OCI-LY3 (cell line): ENCODE data around the gene KAT8.

ENCODE experiments used
- H2AFZ ChIP-seq: fragments of 200-600, 300-600 bp; shearing (Covaris generic); 2 replicates; pipeline ENCODE4 v1.6.0; 2014; ENCODE audit warnings: antibody characterized with exemption, low read depth, low read length
- H3K27ac ChIP-seq: fragments of 200-600, 300-600 bp; sonication (generic); 2 replicates; pipeline ENCODE4 v1.5.1; 2014; ENCODE audit warnings: mild to moderate bottlenecking, low read length, moderate library complexity, mixed read lengths
- H3K27me3 ChIP-seq: fragments of 200-600, 300-600 bp; sonication (generic); 2 replicates; pipeline ENCODE4 v1.6.1; 2014; ENCODE audit warnings: low read depth, low read length, mixed read lengths
- H3K36me3 ChIP-seq: fragments of 200-600, 300-600 bp; sonication (generic); replicated peaks from 2 replicates; pipeline ENCODE3; 2014; ENCODE audit warnings: low read depth, low read length, mixed read lengths
- H3K4me1 ChIP-seq: fragments of 300-600, 200-600 bp; sonication (generic); 2 replicates; pipeline ENCODE4 v1.6.1; 2014; ENCODE audit warnings: low read length, mixed read lengths
- H3K4me2 ChIP-seq: fragments of 200-600, 300-600 bp; sonication (generic); 2 replicates; pipeline ENCODE4 v1.6.1; 2014; ENCODE audit warnings: low read length, mixed read lengths
- H3K4me3 ChIP-seq: fragments of 300-600, 200-600 bp; sonication (generic); 2 replicates; pipeline ENCODE4 v1.5.1; 2014; ENCODE audit warnings: antibody characterized with exemption, mild to moderate bottlenecking, low read length, moderate library complexity
- H3K79me2 ChIP-seq: fragments of 300-600, 200-600 bp; shearing (Covaris generic); 2 replicates; pipeline ENCODE4 v1.6.1; 2014; ENCODE audit warnings: mild to moderate bottlenecking, low read length, mixed read lengths
- H3K9ac ChIP-seq: fragments of 300-600, 200-600 bp; shearing (Covaris generic); 2 replicates; pipeline ENCODE4 v1.6.0; 2014; ENCODE audit warnings: mild to moderate bottlenecking, low read length, moderate library complexity
- H3K9me3 ChIP-seq: fragments of 200-600, 300-600 bp; shearing (Covaris generic); 2 replicates; pipeline ENCODE4 v1.6.1; 2014; ENCODE audit warnings: low read length, mixed read lengths; ENCODE audit not compliant: insufficient read depth
- H4K20me1 ChIP-seq: fragments of 200-600, 300-600 bp; sonication (generic); 2 replicates; pipeline ENCODE4 v1.6.1; 2016; ENCODE audit warnings: low read length, mixed read lengths; ENCODE audit not compliant: insufficient read depth
- EZH2phosphoT487 ChIP-seq: fragments of 200-600 bp; shearing (Covaris generic); IDR thresholded peaks from 2 replicates; pipeline ENCODE4 v1.6.1; 2018; ENCODE audit warnings: antibody characterized with exemption, mixed run types, low read depth
- TF ChIP-seq, protein P1 (sequence below): fragments of 200-600, 300-600 bp; sonication (generic); IDR thresholded peaks from 2 replicates; pipeline ENCODE4 v1.5.1; 2014; ENCODE audit warnings: antibody characterized with exemption, low read length, low read depth

The KAT8 gene

DNA sequence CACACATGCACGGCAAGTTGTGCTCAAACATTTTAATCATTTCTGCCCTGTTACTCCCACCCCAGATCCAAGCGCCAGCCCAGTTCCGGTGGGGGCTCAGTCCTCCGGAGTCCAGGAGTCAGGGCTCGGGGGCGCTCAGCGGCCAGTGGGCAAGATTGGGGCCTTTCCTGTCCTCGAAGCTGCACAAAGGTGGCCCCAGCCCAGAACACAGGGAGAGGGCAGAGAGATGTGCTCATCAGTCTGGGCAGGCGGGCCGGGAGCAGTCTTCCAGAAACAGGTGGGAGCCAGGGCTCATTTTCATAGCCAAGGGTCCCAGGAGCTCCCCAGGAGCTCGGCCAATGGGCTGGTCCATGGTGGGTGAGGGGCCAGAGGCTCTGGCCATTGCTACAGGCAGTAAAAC, 14.0 kb downstream of the KAT8 start:
- no peaks in the 10 kb centered on the region for H3K27me3 ChIP-seq
- no peak for TF ChIP-seq EZH2phosphoT487
- TF ChIP-seq, protein P1, sequence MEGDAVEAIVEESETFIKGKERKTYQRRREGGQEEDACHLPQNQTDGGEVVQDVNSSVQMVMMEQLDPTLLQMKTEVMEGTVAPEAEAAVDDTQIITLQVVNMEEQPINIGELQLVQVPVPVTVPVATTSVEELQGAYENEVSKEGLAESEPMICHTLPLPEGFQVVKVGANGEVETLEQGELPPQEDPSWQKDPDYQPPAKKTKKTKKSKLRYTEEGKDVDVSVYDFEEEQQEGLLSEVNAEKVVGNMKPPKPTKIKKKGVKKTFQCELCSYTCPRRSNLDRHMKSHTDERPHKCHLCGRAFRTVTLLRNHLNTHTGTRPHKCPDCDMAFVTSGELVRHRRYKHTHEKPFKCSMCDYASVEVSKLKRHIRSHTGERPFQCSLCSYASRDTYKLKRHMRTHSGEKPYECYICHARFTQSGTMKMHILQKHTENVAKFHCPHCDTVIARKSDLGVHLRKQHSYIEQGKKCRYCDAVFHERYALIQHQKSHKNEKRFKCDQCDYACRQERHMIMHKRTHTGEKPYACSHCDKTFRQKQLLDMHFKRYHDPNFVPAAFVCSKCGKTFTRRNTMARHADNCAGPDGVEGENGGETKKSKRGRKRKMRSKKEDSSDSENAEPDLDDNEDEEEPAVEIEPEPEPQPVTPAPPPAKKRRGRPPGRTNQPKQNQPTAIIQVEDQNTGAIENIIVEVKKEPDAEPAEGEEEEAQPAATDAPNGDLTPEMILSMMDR = no peak

DNA sequence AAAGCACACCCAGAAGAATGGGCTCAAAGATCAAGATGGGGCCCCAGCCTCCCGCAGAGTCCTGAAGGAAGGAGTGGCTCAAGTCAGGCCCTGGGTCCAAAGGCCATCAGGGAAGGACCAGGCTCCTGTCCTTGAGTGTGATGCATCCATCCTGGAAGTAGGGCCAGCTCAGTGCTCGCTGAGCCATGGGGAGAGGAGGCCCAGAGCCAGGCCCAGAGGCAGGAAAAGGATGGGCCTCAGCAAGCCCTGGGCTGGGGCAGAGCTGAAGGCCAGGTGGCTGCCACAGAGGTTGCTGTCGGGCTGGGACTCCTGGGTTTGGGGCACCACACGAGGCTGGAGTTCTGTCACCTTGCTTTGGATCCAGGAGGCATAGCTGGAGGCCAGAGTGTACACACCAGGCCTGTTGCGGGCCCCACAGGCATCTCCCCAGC, 14.4 kb downstream of the KAT8 start:
- no peaks in the 10 kb centered on the region for H3K79me2 ChIP-seq
- no peaks in the 10 kb centered on the region for H3K36me3 ChIP-seq
- no peaks in the 10 kb centered on the region for H3K4me1 ChIP-seq
- H2AFZ ChIP-seq = no peak overlapping the region
- no peaks in the 10 kb centered on the region for H3K9me3 ChIP-seq
- no peak overlapping the region for H3K4me2 ChIP-seq
- H3K9ac ChIP-seq = no peak overlapping the region
- no peak overlapping the region for H3K27ac ChIP-seq
- no peaks in the 10 kb centered on the region for H3K27me3 ChIP-seq
- TF ChIP-seq, protein P1 = no peak
- no peak for TF ChIP-seq EZH2phosphoT487
- H3K4me3 ChIP-seq = no peak overlapping the region
- H4K20me1 ChIP-seq = no peaks in the 10 kb centered on the region

More for the DNA sequence above, 14.0 kb downstream of the KAT8 start:
- no peak overlapping the region for H3K4me2 ChIP-seq
- no peaks in the 10 kb centered on the region for H3K79me2 ChIP-seq
- no peaks in the 10 kb centered on the region for H3K9me3 ChIP-seq
- H3K4me1 ChIP-seq = no peaks in the 10 kb centered on the region
- no peak overlapping the region for H3K27ac ChIP-seq
- no peak overlapping the region for H2AFZ ChIP-seq
- no peaks in the 10 kb centered on the region for H3K36me3 ChIP-seq
- H3K4me3 ChIP-seq = no peak overlapping the region
- H4K20me1 ChIP-seq = no peaks in the 10 kb centered on the region
- no peak overlapping the region for H3K9ac ChIP-seq

DNA sequence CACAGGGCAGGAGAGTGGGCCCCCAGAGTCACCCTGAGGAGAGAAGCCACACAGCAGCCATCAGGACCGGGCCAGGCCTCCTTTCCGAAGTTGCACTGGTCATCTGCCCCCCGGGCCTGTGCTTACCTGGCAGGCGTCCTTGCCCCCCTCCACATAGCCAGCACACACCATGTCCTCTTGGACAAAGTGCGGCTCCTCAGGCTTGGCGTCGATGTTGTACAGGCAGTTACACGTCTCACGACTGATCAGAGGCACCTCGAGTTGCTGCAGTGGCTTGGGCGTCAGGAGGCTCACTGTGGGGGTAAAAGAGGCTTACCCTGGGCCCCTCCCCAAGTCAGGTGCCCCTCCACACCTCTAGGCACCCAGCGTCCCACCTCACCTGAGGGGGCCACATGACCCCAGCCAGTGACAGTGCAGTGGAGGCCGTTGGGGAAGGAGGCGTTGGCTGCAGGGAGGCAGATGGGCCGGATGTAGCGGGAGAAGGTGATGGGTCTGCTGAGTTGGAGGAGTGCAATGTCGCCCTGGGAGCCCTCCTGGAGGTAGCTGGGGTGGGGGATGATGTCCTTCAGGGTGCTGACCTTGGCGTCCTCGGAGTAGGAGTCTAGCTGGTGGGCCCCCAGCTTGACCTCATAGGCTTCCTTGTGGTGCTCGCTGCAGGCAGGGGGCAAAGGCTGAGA, 15.0 kb downstream of the KAT8 start:
- no peak overlapping the region for H2AFZ ChIP-seq
- H3K4me1 ChIP-seq = no peaks in the 10 kb centered on the region

DNA sequence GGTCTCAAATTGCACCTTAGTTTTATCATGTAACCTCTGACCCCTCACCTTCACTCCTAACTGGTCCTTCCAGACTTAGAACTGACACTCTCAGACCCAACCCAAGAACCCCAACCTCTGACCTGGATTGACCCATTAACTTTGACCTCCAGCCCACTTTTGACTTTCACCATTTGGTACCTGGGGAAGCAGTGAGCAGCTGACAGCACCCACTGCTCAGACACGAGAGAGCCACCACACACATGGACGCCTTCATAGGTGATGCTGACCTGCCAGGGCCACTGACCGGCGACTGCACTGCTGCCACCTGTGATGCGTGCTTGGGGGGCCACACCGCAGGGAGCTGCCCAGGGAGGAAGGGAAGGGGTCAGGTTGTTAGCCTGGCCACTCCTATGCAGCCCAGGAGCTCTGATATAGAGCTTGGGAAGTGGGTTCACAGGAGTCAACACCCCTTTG, 15.6 kb downstream of the KAT8 start:
- Histone ChIP-seq H3K79me2 (no peaks in the 10 kb centered on the region), H3K4me3 (no peak overlapping the region), H4K20me1 (no peaks in the 10 kb centered on the region), H3K36me3 (no peaks in the 10 kb centered on the region), H3K4me2 (no peak overlapping the region), H3K27me3 (no peaks in the 10 kb centered on the region), H2AFZ (no peak overlapping the region), H3K27ac (no peak overlapping the region), H3K9me3 (no peaks in the 10 kb centered on the region), H3K9ac (no peak overlapping the region), H3K4me1 (no peaks in the 10 kb centered on the region)
- TF ChIP-seq, protein P1 = no peak
- TF ChIP-seq EZH2phosphoT487 = no peak

More for the DNA sequence above, 15.0 kb downstream of the KAT8 start:
- no peaks in the 10 kb centered on the region for H3K9me3 ChIP-seq
- H3K9ac ChIP-seq = no peak overlapping the region
- no peak overlapping the region for H3K27ac ChIP-seq
- no peak overlapping the region for H3K4me3 ChIP-seq
- H3K4me2 ChIP-seq = no peak overlapping the region
- H3K79me2 ChIP-seq = no peaks in the 10 kb centered on the region
- TF ChIP-seq, protein P1 = no peak
- no peak for TF ChIP-seq EZH2phosphoT487
- no peaks in the 10 kb centered on the region for H3K36me3 ChIP-seq
- H3K27me3 ChIP-seq = no peaks in the 10 kb centered on the region
- H4K20me1 ChIP-seq = no peaks in the 10 kb centered on the region
